ENCODE measurements around the gene GPC5. TPM values are rescaled to one million over a fixed set of nuclear protein-coding genes. Genes with fewer than 3 reads are reported as not detected.

GPC5 gene
- total RNA-seq, 4 donors from 2014 or later = not detected

- H3K4me1 ChIP-seq = no peaks in the 10 kb centered on the region
- ATAC-seq (no peak), DNase-seq (no peak)
- in situ Hi-C loops (cut with MboI; ENCODE audit: low sequenced_read_pairs in 4 of 4) (no loop called here), intact Hi-C loops (cut with DNase I; ENCODE audit: low total_unique reads) (no loop called here)
- H3K27ac ChIP-seq = no peak overlapping the region
- H3K9me3 ChIP-seq = no peaks in the 10 kb centered on the region
- no peaks in the 10 kb centered on the region for H3K27me3 ChIP-seq
- no peak overlapping the region for H3K4me3 ChIP-seq
- TF ChIP-seq CTCF (IDR thresholded peaks at IDR 0.05 in 4 of 5, conservative IDR thresholded peaks at IDR 0.05 in 1 of 5) = no peak
- TF ChIP-seq POLR2A (IDR thresholded peaks at IDR 0.05) = no peak
- no peaks in the 10 kb centered on the region for H3K36me3 ChIP-seq
These were observed 1173.8 kb downstream of the GPC5 start for GRCh38 chr13:92572190-92572589.

DNA sequence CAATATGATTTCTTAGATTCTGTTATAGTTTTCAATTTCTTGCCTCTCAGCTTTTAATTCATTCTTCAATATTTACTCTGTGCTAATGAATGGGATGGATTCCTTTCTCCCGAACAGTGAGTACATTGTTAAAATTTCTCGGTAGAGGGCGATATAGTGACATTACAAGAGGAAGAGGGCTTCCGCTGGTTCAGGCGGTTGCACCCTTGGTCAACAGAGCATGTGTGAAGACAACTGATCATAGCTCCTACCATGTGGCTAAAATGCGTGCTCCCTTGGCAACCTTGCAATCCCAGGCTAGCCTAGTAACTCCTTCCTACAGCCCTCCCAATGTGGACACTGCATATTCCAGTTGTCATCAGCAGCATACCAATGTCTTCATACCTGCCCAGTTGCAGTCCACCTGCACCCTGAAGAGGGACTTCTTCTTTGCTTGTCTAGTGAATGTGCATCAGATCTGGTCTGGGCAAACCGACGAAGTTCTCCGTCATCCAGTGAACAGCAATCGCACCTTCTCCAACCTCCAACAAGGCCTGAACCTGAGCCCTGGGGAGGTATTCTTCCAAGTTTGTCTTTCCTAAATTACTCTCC is 1175.1 kb downstream of the GPC5 start:
- in situ Hi-C loops (cut with MboI; ENCODE audit: low sequenced_read_pairs in 4 of 4) (no loop called here), intact Hi-C loops (cut with DNase I; ENCODE audit: low total_unique reads) (no loop called here)
- DNase-seq = no peak
- H3K9me3 ChIP-seq = no peaks in the 10 kb centered on the region
- TF ChIP-seq CTCF (IDR thresholded peaks at IDR 0.05 in 4 of 5, conservative IDR thresholded peaks at IDR 0.05 in 1 of 5) = no peak
- TF ChIP-seq POLR2A (IDR thresholded peaks at IDR 0.05) = no peak
- no peaks in the 10 kb centered on the region for H3K4me1 ChIP-seq
- H3K4me3 ChIP-seq = no peak overlapping the region
- H3K27me3 ChIP-seq = no peaks in the 10 kb centered on the region
- no peaks in the 10 kb centered on the region for H3K36me3 ChIP-seq
- no peak for ATAC-seq
- H3K27ac ChIP-seq = no peak overlapping the region

- intact Hi-C loops (cut with DNase I; ENCODE audit: low total_unique reads) (no loop called here), in situ Hi-C loops (cut with MboI; ENCODE audit: low sequenced_read_pairs in 4 of 4) (no loop called here)
These were observed 1176.1 kb downstream of the GPC5 start for GRCh38 chr13:92574499-92574898.

DNA sequence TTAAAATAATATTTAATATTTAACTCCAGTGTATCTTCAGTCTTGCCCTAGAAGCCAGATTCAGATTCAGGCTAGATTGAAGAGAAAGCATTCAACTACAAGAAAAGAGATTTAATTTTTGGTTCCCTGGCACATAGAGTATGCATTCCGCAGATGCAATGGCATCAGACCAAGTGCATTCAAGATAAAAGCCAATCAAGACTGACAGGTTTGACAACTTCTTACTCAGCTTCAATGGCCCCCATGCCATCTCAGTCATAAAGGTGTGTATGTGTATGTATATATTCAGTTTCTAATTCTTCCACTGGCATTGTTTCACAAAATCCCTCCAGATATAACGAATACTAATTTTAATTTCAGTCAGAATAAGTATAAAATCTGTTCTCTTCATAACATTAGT is 1177.4 kb downstream of the GPC5 start:
- in situ Hi-C loops (cut with MboI; ENCODE audit: low sequenced_read_pairs in 4 of 4) = no loop called here
- Histone ChIP-seq H3K4me1 (no peaks in the 10 kb centered on the region), H3K27me3 (no peaks in the 10 kb centered on the region), H3K4me3 (no peak overlapping the region), H3K27ac (no peak overlapping the region), H3K9me3 (no peaks in the 10 kb centered on the region), H3K36me3 (no peaks in the 10 kb centered on the region)
- TF ChIP-seq POLR2A (IDR thresholded peaks at IDR 0.05) (no peak), CTCF (IDR thresholded peaks at IDR 0.05 in 4 of 5, conservative IDR thresholded peaks at IDR 0.05 in 1 of 5) (no peak)
- ATAC-seq (no peak), DNase-seq (no peak)
- intact Hi-C loops (cut with DNase I; ENCODE audit: low total_unique reads) = no loop called here

More at GRCh38 chr13:92574499-92574898, 1176.1 kb downstream of the GPC5 start:
- no peak for DNase-seq
- no peaks in the 10 kb centered on the region for H3K27me3 ChIP-seq
- no peaks in the 10 kb centered on the region for H3K9me3 ChIP-seq
- no peaks in the 10 kb centered on the region for H3K4me1 ChIP-seq
- TF ChIP-seq POLR2A (IDR thresholded peaks at IDR 0.05) = no peak
- no peak for TF ChIP-seq CTCF (IDR thresholded peaks at IDR 0.05 in 4 of 5, conservative IDR thresholded peaks at IDR 0.05 in 1 of 5)
- H3K4me3 ChIP-seq = no peak overlapping the region
- ATAC-seq = no peak
- no peaks in the 10 kb centered on the region for H3K36me3 ChIP-seq
- no peak overlapping the region for H3K27ac ChIP-seq

GRCh38 chr13:92578358-92578757 is 1179.9 kb downstream of the GPC5 start:
- Histone ChIP-seq H3K9me3 (no peaks in the 10 kb centered on the region), H3K27me3 (no peaks in the 10 kb centered on the region), H3K27ac (no peak overlapping the region), H3K4me3 (no peak overlapping the region), H3K36me3 (no peaks in the 10 kb centered on the region), H3K4me1 (no peaks in the 10 kb centered on the region)
- ATAC-seq (no peak), DNase-seq (no peak)
- no peak for TF ChIP-seq POLR2A (IDR thresholded peaks at IDR 0.05)
- no peak for TF ChIP-seq CTCF (IDR thresholded peaks at IDR 0.05 in 4 of 5, conservative IDR thresholded peaks at IDR 0.05 in 1 of 5)
- in situ Hi-C loops (cut with MboI; ENCODE audit: low sequenced_read_pairs in 4 of 4) = no loop called here
- intact Hi-C loops (cut with DNase I; ENCODE audit: low total_unique reads) = no loop called here

Measured in gastrocnemius medialis (tissue), 4 donors.